Endothelial cell of umbilical vein (primary cell): Measurements from ENCODE around the gene SCAF1. TPM values are rescaled to one million over a fixed set of nuclear protein-coding genes. Genes with fewer than 3 reads are reported as not detected.

ENCODE experiments used
- BruUV-seq: library from RNA; stranded (reverse); fragments of 400-500 nt; replicated peaks from 2 replicates; lab custom pipeline; 2021; lab: Mats Ljungman, UMichigan
- CTCF ChIA-PET: fragments of 300-600, 350-600 bp; sonication (Branson Sonifier 250); formaldehyde crosslinking; loops from one replicate; lab custom pipeline; 2021; ENCODE audit warnings: antibody characterized with exemption, inconsistent platforms; lab: Charles Lee
- POLR2A ChIA-PET: fragments of 300-600, 350-600 bp; sonication (Branson Sonifier 250); formaldehyde crosslinking; loops from one replicate; lab custom pipeline; 2021; ENCODE audit warnings: antibody characterized with exemption, inconsistent platforms; lab: Charles Lee
- DNase-seq: peaks from one replicate; pipeline ENCODE4 v3.0.0-alpha.2; 2011; ENCODE audit warnings: low read depth, low spot score
- FAIRE-seq: peaks from 2 replicates; lab custom pipeline; 2011; peaks lifted over from hg19 to GRCh38; lab: Jason Lieb, UNC
- H2AFZ ChIP-seq: 2 replicates; pipeline ENCODE4 v1.6.0; 2012; ENCODE audit warnings: low read depth, low read length, control low read depth, inconsistent platforms
- H3K27ac ChIP-seq: 2 replicates; pipeline ENCODE4 v1.5.1; 2011; ENCODE audit warnings: low read depth, mild to moderate bottlenecking, control low read depth, low read length, moderate library complexity; ENCODE audit not compliant: insufficient read depth
- H3K27me3 ChIP-seq, 2 experiments: 2 replicates each; pipeline versions ENCODE4 v1.6.0 to v1.6.1; 2011; ENCODE audit warnings: low read length in 2 of 2, mixed read lengths in 1 of 2; ENCODE audit not compliant: control insufficient read depth in 2 of 2, insufficient read depth in 2 of 2
- H3K36me3 ChIP-seq, 2 experiments: 2 replicates in 1 of 2; 3 replicates in 1 of 2; pipeline ENCODE4 v1.5.1; 2011; ENCODE audit warnings: low read length in 2 of 2, mild to moderate bottlenecking in 1 of 2, moderate library complexity in 1 of 2; ENCODE audit not compliant: control insufficient read depth in 2 of 2, insufficient read depth in 2 of 2; ENCODE audit errors: extremely low read depth in 1 of 2
- H3K4me1 ChIP-seq: 3 replicates; pipeline ENCODE4 v1.5.1; 2011; ENCODE audit warnings: mild to moderate bottlenecking, low read length; ENCODE audit not compliant: control insufficient read depth, insufficient read depth; ENCODE audit errors: extremely low read depth
- H3K4me2 ChIP-seq: 2 replicates; pipeline ENCODE4 v1.6.1; 2011; ENCODE audit warnings: low read length, control low read depth, mixed read lengths; ENCODE audit not compliant: insufficient read depth
- H3K4me3 ChIP-seq, 3 experiments: fragments of 200-600 bp in 1 of 3; sonication (generic), shearing (Covaris generic) in 1 of 3; replicated peaks in 1 of 3; 2 replicates each; pipeline ENCODE4 v1.5.1; 2011 to 2016; ENCODE audit warnings: control low read depth in 3 of 3, low read length in 3 of 3, mild to moderate bottlenecking in 2 of 3, inconsistent platforms in 1 of 3, low read depth in 1 of 3, moderate library complexity in 1 of 3; ENCODE audit not compliant: insufficient read depth in 1 of 3
- H3K79me2 ChIP-seq: 2 replicates; pipeline ENCODE4 v1.6.0; 2012; ENCODE audit warnings: low read length, inconsistent platforms; ENCODE audit not compliant: control insufficient read depth, insufficient read depth
- H3K9ac ChIP-seq: replicated peaks from 2 replicates; pipeline ENCODE3; 2011; ENCODE audit warnings: low read length, control low read depth; ENCODE audit not compliant: insufficient read depth; ENCODE audit errors: extremely low read depth
- H3K9me1 ChIP-seq: replicated peaks from 3 replicates; pipeline ENCODE4 v1.6.0; 2011; ENCODE audit warnings: mild to moderate bottlenecking, low read length; ENCODE audit not compliant: control insufficient read depth, insufficient read depth; ENCODE audit errors: extremely low read depth
- H3K9me3 ChIP-seq: replicated peaks from 2 replicates; pipeline ENCODE4 v1.5.1; 2012; ENCODE audit warnings: low read length, inconsistent platforms; ENCODE audit not compliant: control insufficient read depth, insufficient read depth
- H4K20me1 ChIP-seq: replicated peaks from 2 replicates; pipeline ENCODE3; 2011; ENCODE audit warnings: mild to moderate bottlenecking, low read length; ENCODE audit not compliant: control insufficient read depth, insufficient read depth; ENCODE audit errors: extremely low read depth
- CTCF ChIP-seq, 2 donors: IDR thresholded peaks; 1 replicate in 1 of 2; 2 replicates in 1 of 2; pipeline ENCODE4 v1.5.1; 2011; ENCODE audit warnings: low read length in 2 of 2, mild to moderate bottlenecking in 2 of 2, moderate library complexity in 2 of 2, control low read depth in 1 of 2, inconsistent platforms in 1 of 2, low read depth in 1 of 2; ENCODE audit not compliant: insufficient read depth in 1 of 2; ENCODE audit errors: extremely low read depth in 1 of 2
- EZH2 ChIP-seq: IDR thresholded peaks from 2 replicates; pipeline ENCODE4 v1.6.1; 2012; ENCODE audit warnings: borderline replicate concordance, low read depth, mild to moderate bottlenecking, moderate library complexity, low read length, inconsistent platforms; ENCODE audit not compliant: severe bottlenecking
- FOS ChIP-seq: IDR thresholded peaks from 2 replicates; pipeline ENCODE4 v1.6.1; 2011; ENCODE audit warnings: mild to moderate bottlenecking, low read length, moderate library complexity, borderline replicate concordance; ENCODE audit not compliant: insufficient read depth
- GATA2 ChIP-seq: IDR thresholded peaks from 2 replicates; pipeline ENCODE4 v1.7.0; 2011; ENCODE audit warnings: low read depth, mild to moderate bottlenecking, moderate library complexity, mixed read lengths, low read length; ENCODE audit not compliant: insufficient read length, insufficient read depth
- JUN ChIP-seq: IDR thresholded peaks from 2 replicates; pipeline ENCODE4 v1.6.1; 2011; ENCODE audit warnings: borderline replicate concordance, low read depth; ENCODE audit not compliant: insufficient read length, insufficient read depth
- MAX ChIP-seq: IDR thresholded peaks from 2 replicates; pipeline ENCODE4 v1.6.1; 2011; ENCODE audit not compliant: insufficient read depth, insufficient read length
- MYC ChIP-seq: IDR thresholded peaks from one replicate; pipeline ENCODE4 v1.6.1; 2011; ENCODE audit warnings: mild to moderate bottlenecking, low read depth, low read length
- POLR2A ChIP-seq: IDR thresholded peaks from 2 replicates; pipeline ENCODE4 v1.6.1; 2012; ENCODE audit warnings: low read depth, mild to moderate bottlenecking, control low read depth, low read length
- POLR2AphosphoS5 ChIP-seq: IDR thresholded peaks from 2 replicates; pipeline ENCODE4 v1.6.1; 2012; ENCODE audit warnings: low read depth, mild to moderate bottlenecking, control low read depth, low read length, moderate library complexity; ENCODE audit not compliant: insufficient read depth
- dilution Hi-C: fragments of 300-500 bp; cut with MboI; formaldehyde crosslinking; loops from one replicate; pipeline ENCODE4 v1.15.0; 2019; ENCODE audit warnings: low sequenced_read_pairs; ENCODE audit not compliant: extremely low pct_ligation_motif_present
- intact Hi-C: fragments of 100-400 bp; cut with micrococcal nuclease; formaldehyde crosslinking; loops from one replicate; pipeline ENCODE4 v1.10.0; 2022
- polyA plus RNA-seq, 4 experiments: library from polyadenylated mRNA; depleted of rRNA in 3 of 4; stranded (reverse) in 3 of 4; unstranded in 1 of 4; fragments of >200 nt; gene quantifications; 2 replicates each; pipeline versions ENCODE4 v1.2.1 to v1.2.3, GENCODE V29; 2011 to 2012; ENCODE audit warnings: missing spikeins in 1 of 4
- total RNA-seq: library from RNA; stranded (reverse); gene quantifications from 2 replicates; pipeline ENCODE4 v1.2.3, GENCODE V29; 2021

The SCAF1 gene
- total and polyA plus RNA-seq, 2 donors (not counting 3 experiments of a cell fraction or from before 2014, with no cell fraction given), result 13.3 to 75.8 TPM

GRCh38 chr19:49631014-49631588 lies 10.9 kb upstream of the SCAF1 start:
- intact Hi-C loops (no loop called here), dilution Hi-C loops (no loop called here)
- ChIA-PET CTCF (interaction anchor here (1.3 to 2.3 kb wide), 2 partner anchors 9 to 13 kb away, joined by 4 to 11 read pairs; partner anchors contain the start of gene RRAS), POLR2A (interaction anchor here (0.8 to 1.4 kb wide), 2 partner anchors 9 to 102 kb away, joined by 4 to 7 read pairs; partner anchors contain the start of gene RRAS)
- Histone ChIP-seq H3K79me2 (no peaks in the 10 kb centered on the region), H3K4me3 (no peak overlapping the region), H3K9ac (no peak overlapping the region), H3K9me3 (no peaks in the 10 kb centered on the region), H3K27ac (no peak overlapping the region), H3K4me2 (no peak overlapping the region), H3K27me3 (no peaks in the 10 kb centered on the region), H3K9me1 (no peaks in the 10 kb centered on the region), H3K4me1 (peaks cover 10% of the 10 kb centered on the region), H4K20me1 (no peaks in the 10 kb centered on the region), H2AFZ (no peak overlapping the region), H3K36me3 (peaks cover 0 to 2% of the 10 kb centered on the region in 2 experiments)
- BruUV-seq, result no TSS peak
- TF ChIP-seq POLR2A (no peak), GATA2 (peak; percentile 41), POLR2AphosphoS5 (peak; percentile 27)
- FAIRE-seq (peak; percentile 55), DNase-seq (peak; percentile 29)

GRCh38 chr19:49631610-49632192 lies 10.3 kb upstream of the SCAF1 start:
- CTCF ChIA-PET, result interaction anchor here (1.3 to 2.3 kb wide), 2 partner anchors 8 to 14 kb away, joined by 4 to 11 read pairs; partner anchors contain the start of gene RRAS
- H4K20me1 ChIP-seq, result no peaks in the 10 kb centered on the region

More at GRCh38 chr19:49631610-49632192, 10.3 kb upstream of the SCAF1 start:
- Histone ChIP-seq H3K9me3 (no peaks in the 10 kb centered on the region), H3K27me3 (no peaks in the 10 kb centered on the region), H3K4me3 (no peak overlapping the region), H3K79me2 (peaks cover 2% of the 10 kb centered on the region), H3K9ac (no peak overlapping the region), H2AFZ (no peak overlapping the region), H3K9me1 (no peaks in the 10 kb centered on the region), H3K4me2 (no peak overlapping the region), H3K4me1 (peaks cover 10% of the 10 kb centered on the region), H3K27ac (no peak overlapping the region), H3K36me3 (peaks cover 0 to 2% of the 10 kb centered on the region in 2 experiments)
- intact Hi-C loops (no loop called here), dilution Hi-C loops (no loop called here)
- no peak for FAIRE-seq
- TSS peak; percentile 4 for BruUV-seq
- POLR2A ChIA-PET, result interaction anchor here (1.4 kb wide), 1 partner anchor 8 kb away, joined by 7 read pairs; the partner anchor contains the start of gene RRAS
- DNase-seq, result no peak
- TF ChIP-seq FOS (no peak), POLR2A (no peak), GATA2 (no peak), POLR2AphosphoS5 (no peak), MYC (no peak), MAX (no peak), JUN (no peak), CTCF (IDR thresholded peaks at IDR 0.05; ENCODE audit: extremely low read depth in 1 of 2, insufficient read depth in 1 of 2, low read depth in 1 of 2, low read length in 2 of 2) (no peak), EZH2 (no peak)
